Stimulated activated CD8-positive, alpha-beta memory T cell treated with anti-CD3 and anti-CD28 coated beads, Interleukin-4, amount 100 ng/mL, for 1 hour (primary cell): ENCODE data around the gene AXIN2.
A peak's percentile ranks its signal among the peaks of the same experiment; 100 is the strongest.

ENCODE experiments used
- DNase-seq, 2 donors: peaks; one replicate each; pipeline ENCODE4 v3.0.0-alpha.2; 2020; ENCODE audit warnings: low read depth in 2 of 2, low spot score in 1 of 2

The AXIN2 gene, protein sequence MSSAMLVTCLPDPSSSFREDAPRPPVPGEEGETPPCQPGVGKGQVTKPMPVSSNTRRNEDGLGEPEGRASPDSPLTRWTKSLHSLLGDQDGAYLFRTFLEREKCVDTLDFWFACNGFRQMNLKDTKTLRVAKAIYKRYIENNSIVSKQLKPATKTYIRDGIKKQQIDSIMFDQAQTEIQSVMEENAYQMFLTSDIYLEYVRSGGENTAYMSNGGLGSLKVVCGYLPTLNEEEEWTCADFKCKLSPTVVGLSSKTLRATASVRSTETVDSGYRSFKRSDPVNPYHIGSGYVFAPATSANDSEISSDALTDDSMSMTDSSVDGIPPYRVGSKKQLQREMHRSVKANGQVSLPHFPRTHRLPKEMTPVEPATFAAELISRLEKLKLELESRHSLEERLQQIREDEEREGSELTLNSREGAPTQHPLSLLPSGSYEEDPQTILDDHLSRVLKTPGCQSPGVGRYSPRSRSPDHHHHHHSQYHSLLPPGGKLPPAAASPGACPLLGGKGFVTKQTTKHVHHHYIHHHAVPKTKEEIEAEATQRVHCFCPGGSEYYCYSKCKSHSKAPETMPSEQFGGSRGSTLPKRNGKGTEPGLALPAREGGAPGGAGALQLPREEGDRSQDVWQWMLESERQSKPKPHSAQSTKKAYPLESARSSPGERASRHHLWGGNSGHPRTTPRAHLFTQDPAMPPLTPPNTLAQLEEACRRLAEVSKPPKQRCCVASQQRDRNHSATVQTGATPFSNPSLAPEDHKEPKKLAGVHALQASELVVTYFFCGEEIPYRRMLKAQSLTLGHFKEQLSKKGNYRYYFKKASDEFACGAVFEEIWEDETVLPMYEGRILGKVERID

DNA sequence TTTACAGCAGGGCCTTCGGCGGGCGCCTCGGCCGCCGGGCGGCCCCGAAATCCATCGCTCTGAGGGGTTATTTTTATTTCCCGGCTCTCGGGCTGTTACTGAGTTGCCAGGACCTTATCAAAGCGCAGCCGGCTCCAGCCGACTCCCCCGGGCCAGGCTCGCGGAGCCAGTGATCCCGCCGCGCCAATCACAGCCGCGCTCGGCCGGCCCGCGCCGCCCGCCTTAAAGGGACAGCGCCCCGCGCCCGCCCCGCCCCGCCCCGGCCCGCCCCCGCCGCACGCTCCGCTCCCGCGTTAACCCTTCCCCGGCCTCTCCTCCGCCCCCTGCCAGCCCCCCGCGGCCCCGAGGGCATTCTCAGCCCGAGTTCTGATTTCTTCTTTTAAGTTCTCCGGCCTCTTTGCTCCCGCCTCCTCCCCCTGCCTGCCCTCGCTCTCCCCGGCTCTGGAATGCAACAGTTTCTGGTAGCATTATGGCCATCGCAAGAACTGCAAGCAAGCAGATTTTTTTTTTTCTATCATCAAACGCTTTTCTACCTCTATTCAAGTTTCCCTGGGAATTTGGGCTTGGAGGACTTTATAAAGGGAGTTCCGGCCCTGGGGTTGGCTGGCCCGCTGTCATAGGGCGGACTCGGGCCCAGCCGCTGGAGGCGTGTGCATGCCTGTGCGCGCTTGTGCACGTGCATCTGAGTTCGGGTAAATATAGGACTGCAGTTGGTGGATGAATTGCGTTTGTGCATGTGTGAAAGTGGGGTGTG is at the start of gene AXIN2:
Gene AXIN2 (minus strand): TSS at position 197 of the 754 bp plus-strand sequence. CDS start 3,028 bp downstream, outside the sequence.
- DNase-seq: peak; percentile 56 to 76

DNA sequence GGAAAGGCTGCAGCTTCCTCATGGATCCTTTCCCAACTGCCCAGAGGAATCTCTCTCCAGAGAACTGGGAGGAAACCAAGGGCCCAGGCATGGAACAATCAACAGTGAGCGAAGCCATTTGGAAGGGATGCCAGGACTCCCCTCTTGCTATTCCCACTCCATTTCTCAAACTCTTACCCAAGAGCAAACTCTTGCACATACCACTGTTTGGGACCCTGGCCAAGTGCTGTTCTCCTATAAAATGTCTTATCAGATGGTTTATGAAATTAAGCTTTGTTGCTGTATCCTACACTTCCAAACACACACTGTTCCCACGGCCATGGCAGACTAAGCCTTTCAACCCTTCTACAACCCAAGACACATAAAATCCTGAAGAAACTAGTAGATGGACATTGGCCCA is 48.3 kb upstream of the AXIN2 start:
- no peak for DNase-seq

DNA sequence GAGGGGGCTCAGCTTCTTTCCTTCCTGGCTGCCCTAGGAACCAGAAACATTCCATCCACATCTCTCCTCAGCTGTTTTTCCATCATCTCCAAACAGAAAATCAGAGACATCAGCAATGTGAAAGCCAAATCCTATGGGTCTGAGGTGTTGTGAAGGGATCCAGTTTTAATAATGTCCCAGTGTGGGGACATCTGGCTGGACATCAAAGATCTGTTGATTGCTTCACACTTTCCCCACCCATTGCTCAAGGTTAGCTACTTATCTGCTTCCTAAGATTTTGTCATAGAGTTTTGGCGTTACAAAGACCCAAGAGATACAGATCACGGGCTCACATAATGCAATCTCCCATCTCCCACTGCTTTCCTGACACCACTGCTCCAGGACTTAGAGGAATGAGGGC is 47.8 kb upstream of the AXIN2 start:
- no peak for DNase-seq

DNA sequence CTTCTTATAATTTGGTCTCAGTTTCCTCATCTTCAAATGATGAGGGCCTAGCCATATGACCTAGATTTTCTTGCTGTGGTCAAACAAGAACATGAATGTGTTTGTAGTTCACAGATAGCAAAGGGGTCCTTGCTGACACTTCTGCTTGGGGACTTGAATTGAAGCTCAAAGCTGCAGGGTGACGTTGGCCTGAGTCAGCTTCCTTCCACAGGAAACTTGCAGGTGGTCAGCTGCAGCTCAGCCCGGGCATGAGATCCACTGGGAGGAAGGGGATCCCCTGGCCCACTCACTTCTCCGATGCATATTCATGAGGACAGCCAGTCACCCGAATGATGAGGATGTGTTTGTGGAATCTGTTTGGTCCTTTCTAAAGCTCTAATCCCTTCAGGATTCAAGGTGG is 42.6 kb upstream of the AXIN2 start:
- no peak for DNase-seq

DNA sequence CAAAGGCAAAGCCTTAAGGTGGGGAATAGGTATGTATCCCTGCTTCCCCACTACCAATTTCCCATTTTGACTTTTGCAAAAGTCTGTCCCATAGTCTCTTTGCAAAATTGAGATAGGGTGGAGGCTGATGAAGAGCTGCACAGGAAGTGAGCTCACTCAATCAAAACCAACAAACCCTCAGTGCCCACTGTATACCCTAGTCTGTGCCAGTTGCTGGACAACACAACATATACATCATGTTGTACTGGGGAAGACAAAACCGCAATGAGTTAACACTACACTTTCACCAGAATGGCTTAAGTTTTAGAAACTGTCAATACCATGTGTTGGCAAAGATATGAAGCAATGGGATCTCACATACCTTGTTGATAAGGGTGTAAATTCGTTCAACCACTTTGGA is 40.4 kb upstream of the AXIN2 start:
- no peak for DNase-seq

DNA sequence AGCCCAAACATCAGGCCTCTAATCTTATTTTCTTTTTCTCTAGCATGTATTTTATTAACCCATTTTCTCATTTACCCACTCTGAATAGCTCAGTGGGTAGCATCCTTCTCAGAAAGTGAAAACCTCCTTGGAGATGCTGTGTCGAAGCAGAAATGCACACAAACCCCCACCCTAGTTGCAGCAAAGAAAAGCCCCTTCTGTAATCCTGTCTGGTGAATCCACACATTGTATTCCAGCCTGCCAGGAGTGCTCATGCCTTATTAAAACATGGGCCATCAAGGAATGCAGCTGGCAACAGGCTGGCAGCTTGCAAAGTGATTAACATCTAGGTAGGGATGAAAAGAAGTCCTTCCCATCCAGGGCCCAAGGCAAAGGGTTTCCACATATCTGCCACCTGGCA is 39.7 kb upstream of the AXIN2 start:
- DNase-seq: no peak

DNA sequence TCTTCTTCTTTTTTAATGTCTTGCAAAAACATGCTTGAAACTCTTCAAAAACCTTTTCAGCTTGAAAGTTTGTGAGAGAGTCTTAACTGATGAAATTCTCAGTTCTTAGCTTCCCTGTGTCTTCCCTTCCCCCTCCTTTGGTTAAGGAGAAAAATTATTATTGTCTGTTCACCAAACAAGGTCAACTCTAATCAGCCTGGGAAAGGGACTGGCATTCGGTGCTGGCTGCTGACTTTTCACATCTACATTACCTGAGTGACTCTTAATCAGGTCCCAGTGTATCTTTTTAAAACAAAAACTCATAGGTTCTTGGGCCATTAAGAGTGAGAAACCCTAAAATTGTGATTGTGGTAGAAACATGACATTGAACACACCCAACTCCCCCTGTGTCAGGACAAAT is 39.1 kb upstream of the AXIN2 start:
- no peak for DNase-seq

DNA sequence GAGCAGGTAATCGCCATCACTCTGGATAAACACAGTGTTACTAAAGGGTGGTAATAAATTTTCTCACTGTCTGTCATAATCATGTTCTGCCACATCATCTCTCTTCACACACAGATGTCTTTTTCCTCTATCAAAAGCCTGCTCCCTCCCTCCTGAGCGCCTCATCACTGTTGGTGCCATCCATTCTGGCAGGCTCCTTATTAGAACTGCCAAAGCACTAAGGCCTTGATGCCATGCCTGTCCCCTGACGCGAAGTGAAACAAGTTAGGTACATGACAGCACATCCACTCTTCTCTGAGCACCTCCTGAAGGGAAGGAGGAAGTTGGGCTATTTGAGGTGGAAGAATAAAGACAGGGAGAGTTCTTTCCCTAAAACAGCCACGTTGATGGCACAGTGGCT is 38.2 kb upstream of the AXIN2 start:
- DNase-seq: no peak

DNA sequence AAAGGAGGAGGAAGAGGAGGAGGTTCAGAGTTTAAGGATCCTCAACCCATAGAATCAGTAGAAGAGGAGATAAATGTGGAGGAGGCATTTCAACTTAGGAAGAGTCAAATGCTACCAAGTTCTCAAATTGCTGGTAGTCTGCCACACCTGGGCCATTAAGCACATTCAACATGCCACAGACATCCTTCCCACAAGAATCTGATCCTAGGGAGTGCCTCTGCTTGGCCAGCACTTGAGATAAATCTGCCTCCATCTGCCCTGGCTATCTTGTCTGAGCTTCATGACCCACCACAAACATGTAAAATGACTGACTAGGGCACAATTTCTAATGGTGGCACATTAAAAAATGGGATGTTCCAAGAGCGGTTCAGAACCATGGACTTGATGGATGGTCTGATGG is 37.3 kb upstream of the AXIN2 start:
- no peak for DNase-seq

DNA sequence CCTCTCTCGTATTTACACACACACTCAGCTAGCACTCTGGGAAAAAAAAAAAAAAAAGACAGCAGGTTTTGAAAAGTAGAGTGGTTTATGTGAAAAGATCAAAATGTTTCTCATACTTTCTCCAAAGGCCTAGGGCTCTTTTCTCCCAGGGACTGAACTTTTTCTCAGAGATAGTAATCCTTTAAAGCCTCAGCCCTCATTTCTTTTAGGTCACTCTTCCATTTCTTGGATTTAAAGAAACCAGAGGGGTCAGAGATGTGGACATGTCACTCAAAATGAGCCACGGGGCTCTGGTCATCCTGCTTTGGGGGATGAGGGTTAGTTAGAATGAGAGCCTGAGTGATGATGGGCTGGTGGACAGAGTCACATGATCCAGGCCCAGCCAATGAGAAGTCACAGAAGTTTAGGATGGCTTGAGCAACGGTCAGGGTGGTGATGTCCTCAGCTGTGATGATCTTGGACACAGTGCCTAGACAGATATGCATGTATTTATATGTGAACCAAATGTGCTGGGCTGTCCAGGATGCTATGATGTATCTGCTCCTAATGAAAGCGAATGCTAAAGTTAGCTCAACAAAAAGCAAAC is 33.7 kb upstream of the AXIN2 start:
- DNase-seq: no peak

DNA sequence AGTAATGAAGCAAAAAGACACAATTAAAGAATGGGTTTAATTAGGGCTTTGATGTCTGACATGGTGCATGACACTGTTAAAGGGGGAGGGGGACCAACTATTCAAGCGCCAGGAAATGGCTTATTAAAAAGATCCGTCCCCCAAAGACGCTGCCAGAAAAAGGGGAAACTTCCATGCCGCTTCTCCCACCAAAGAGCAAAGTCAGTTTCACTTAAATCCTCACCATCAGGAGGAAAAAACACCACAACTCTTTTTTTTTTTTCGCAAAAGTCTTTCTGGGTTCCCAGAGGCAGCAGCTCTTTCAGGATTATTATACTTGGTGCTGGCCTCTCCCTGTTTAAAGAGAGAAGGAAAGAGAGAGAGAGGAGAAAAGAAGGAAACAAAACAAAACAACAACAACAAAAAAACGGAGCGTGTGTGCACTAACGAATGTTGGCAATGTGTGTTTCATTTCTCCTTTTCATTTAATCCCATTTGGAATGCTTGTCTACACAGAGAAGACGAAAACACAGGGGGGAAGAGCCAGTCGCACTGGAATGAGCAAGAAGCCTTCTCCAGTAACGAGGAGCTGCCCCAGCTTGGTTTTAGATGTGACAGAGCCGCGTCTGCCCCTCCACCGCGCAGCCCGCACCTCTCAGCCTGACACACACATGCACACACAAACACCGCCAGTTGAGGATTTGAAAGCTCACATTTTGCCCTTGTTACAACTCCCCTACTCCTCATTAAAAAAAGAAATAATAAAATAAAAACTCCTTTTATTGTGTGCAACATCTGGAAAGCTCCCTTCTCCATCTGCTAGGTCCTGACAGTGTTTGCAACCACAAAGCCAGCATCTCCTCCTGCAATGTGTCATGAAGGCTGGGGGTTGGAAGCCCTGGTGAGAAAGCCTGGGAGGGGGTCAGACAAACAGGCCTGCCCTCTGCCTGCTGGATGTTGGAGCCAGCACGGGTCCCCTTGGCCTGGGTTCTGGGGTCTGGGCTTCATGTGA is 32.7 kb upstream of the AXIN2 start:
- no peak for DNase-seq

DNA sequence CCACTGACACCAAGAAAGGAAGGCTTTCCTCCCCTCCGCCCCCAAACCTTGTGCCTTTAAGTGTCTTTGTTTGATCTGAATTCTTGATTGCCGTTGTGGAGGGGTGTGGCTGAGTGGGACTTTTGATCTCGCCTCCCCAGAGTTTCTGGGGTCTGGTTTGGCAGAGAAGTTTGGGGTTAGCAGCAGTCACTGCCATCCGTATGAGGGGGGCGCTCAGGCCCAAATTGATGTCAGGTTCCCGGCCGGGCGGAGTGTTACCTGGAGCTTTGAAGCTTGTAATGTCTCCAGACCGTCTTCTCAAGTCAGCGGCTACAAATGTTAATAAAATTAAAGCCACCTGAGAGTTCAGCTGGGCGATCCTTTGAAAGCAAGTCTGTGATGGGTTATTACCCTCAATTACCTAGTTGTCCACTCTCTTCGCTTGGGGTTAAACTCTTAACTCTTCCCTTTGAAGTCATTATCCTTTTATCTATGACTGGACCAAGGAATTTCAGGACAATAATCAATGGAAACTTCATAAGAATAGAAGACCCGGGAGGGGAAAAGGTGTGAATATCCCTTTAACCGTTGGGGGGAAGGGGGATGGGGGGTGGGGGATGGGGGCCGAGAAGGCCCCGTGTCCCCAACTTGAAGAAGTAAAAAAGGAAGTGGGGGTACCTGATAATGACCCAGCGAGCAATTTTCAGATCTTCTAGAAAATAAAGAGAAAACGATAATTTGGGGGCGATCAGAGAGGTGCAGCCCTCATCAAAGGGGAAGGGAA is 31.8 kb upstream of the AXIN2 start:
- DNase-seq: no peak

DNA sequence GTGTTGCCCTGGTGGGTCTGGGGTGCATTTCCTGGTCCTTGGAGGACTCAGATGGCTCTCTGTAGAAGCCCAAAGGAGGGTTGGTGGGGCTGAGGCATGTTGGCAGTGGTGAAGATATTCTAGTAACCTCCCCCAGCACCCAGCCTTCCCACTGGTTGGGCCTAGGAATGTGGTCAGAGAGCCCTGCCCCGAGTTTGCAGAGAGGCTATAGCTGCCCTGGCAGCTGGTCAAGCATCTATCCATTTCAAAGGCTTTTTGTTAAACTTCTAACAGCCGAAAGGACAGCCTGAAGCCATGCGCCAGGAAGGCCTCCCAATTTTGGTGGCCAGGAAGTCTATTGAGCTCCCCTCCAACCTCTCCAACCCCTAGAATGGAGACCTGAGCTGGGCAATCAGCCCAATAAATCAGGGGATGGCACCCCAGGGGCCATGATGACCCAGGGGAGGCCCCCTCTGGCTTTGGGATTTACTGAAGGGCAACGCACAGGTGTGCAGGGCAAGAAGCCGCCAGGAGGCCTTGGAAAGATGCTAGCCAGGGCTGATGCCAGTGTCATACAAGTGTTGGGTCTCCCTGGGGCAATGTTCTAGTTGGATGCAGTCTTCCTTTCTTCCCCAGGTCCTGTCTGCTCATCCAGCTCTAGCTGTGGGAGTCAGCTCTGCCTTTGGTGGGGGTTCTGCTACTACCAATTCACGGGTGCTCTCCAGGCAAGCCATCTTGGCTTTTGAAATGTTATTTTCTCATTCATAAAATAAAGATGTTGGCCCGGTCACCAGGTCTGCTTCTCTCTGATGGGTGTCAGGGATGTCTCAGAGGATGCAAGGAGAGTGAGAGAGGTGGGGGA is 30.9 kb upstream of the AXIN2 start:
- DNase-seq: no peak

DNA sequence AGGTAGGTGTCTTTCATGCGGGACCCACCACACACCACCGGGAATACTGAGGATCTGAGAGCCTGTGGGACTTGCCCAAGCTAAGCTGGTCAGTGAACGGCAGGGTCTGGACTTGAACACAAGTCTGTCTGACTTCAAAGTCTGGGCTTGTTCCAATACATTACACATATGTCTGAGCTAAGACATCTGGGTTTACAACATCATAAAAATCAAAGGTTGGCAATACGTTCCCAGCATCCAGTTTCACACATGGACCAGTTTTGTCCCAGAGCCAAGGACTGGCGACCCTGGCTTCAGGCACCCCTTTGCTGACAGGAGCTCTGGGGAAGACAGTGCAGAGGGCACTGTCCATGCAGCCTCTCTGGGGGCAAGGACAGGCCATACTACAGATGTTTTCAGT is 27.9 kb upstream of the AXIN2 start:
- DNase-seq: no peak

DNA sequence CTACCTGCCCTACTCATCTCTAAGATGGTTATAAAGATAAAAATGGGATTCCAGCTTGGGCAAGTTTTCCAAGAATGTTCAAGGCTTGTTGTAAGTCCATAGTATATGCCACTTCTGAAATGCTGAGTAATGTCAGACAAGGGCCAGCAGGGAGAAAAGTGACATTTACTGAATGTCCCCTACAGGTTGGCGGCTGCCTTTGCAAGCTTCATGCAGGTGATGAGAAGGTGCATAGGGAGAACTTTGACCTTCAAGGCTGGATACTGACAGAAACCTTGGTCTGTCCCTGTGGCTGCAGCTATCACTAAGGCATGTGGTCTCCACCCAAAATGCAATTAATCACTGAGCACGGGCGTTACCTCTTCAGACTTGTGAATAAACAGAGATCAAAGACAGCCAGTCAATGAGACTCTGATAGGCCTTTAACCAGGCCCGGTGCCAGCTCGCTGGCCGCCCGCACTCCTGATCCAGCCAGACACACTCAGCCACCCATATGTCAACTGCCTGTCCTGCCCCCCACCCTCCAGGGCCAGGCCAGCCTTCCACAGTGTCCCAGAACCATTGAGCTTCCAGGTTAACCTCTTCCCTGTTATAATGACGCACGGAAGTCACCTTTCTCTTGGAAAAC is 26.8 kb upstream of the AXIN2 start:
- DNase-seq: no peak

DNA sequence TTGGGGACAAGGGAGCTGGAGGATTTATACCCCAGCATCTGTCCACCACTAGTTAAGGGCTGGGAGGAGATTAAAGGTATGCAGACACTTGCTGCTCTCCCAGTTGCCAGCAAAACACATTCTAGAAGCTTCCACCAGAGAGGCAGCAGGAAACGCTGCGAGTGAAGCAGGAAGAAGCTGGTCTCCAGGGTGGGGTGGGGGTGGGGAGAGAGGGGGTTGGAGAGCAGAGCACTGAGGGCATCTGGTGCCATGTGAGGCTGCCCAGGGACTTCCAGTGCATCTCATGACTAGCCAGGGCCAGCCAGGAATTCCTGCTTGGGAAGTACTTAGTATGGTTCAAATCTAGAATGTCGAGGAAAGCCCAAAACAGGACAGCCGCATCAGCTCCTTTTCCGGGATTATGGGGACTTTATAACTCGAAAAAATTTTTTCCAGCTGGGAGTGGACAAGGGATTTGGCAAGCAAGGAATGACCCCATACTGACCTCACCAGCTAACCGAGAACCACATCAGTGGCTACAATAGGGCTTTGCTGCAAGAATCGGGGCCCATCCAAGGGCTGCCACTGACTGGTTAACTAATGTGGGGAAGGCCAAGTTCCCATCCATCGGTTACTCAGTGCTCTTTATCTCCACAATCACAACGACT is 26.2 kb upstream of the AXIN2 start:
- no peak for DNase-seq

DNA sequence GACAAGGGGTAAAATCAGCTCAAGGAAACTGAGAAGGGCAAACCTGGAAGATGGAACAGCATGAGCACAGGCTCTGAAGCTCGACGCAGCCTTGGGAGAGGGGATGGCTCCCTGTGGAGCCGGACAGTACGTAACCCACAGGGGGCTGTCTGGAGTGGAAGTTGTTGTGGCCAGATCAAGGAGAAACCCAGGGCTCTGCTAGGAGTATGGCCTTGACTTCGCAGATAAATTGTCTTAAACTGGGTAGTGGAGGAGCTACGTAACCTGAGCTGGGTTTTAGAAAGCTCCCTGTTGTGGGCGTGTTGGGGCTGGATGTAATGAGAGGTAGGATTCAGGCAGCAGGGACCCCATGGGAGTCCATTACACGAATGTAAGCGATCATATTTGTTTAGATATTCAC is 25.5 kb upstream of the AXIN2 start:
- DNase-seq: no peak
